Astrocyte (in vitro differentiated cells and primary cell): ENCODE results near the gene GRB2. TPM values are rescaled to one million over a fixed set of nuclear protein-coding genes. Genes with fewer than 3 reads are reported as not detected.

Experiments used
- DNase-seq: peaks from one replicate; pipeline ENCODE4 v3.0.0-alpha.2; 2010; ENCODE audit warnings: low read depth
- FAIRE-seq: peaks from 2 replicates; lab custom pipeline; 2011; peaks lifted over from hg19 to GRCh38; lab: Jason Lieb, UNC
- H2AFZ ChIP-seq: 2 replicates; pipeline ENCODE4 v1.6.0; 2012; ENCODE audit warnings: low read depth, low read length, inconsistent platforms
- H3K27ac ChIP-seq: 2 replicates; pipeline ENCODE4 v1.5.1; 2011; ENCODE audit warnings: low read depth, low read length, inconsistent platforms
- H3K27me3 ChIP-seq: 2 replicates; pipeline ENCODE4 v1.6.0; 2011; ENCODE audit warnings: low read length, inconsistent platforms; ENCODE audit not compliant: insufficient read depth
- H3K36me3 ChIP-seq: 2 replicates; pipeline ENCODE4 v1.5.1; 2011; ENCODE audit warnings: low read length, inconsistent platforms; ENCODE audit not compliant: insufficient read depth
- H3K4me1 ChIP-seq: 2 replicates; pipeline ENCODE4 v1.5.1; 2011; ENCODE audit warnings: low read length, inconsistent platforms; ENCODE audit not compliant: insufficient read depth
- H3K4me2 ChIP-seq: 2 replicates; pipeline ENCODE4 v1.6.0; 2012; ENCODE audit warnings: low read length, inconsistent platforms
- H3K4me3 ChIP-seq: 2 replicates; pipeline ENCODE4 v1.5.1; 2011; ENCODE audit warnings: low read depth, mild to moderate bottlenecking, low read length, inconsistent platforms; ENCODE audit not compliant: insufficient read depth
- H3K79me2 ChIP-seq: 2 replicates; pipeline ENCODE4 v1.6.0; 2012; ENCODE audit warnings: mild to moderate bottlenecking, low read length, inconsistent platforms; ENCODE audit not compliant: insufficient read depth
- H3K9ac ChIP-seq: 2 replicates; pipeline ENCODE4 v1.6.0; 2012; ENCODE audit warnings: mild to moderate bottlenecking, low read length, inconsistent platforms
- H3K9me3 ChIP-seq: 2 replicates; pipeline ENCODE4 v1.5.1; 2012; ENCODE audit warnings: low read depth, mild to moderate bottlenecking, low read length, inconsistent platforms; ENCODE audit not compliant: insufficient read depth
- H4K20me1 ChIP-seq: 2 replicates; pipeline ENCODE4 v1.6.0; 2012; ENCODE audit warnings: low read length, inconsistent platforms; ENCODE audit not compliant: insufficient read depth
- H3K27ac Mint-ChIP-seq: one replicate; pipeline ENCODE4 v1.8.0; 2021; ENCODE audit warnings: mild to moderate bottlenecking, mixed read lengths; ENCODE audit not compliant: unreplicated experiment
- H3K27me3 Mint-ChIP-seq: one replicate; pipeline ENCODE4 v1.8.0; 2021; ENCODE audit warnings: low read depth, mixed read lengths; ENCODE audit not compliant: unreplicated experiment
- H3K36me3 Mint-ChIP-seq: one replicate; pipeline ENCODE4 v1.8.0; 2021; ENCODE audit warnings: low read depth, mixed read lengths; ENCODE audit not compliant: unreplicated experiment
- H3K4me1 Mint-ChIP-seq: one replicate; pipeline ENCODE4 v1.8.0; 2021; ENCODE audit warnings: low read depth, mixed read lengths; ENCODE audit not compliant: unreplicated experiment
- H3K4me3 Mint-ChIP-seq: one replicate; pipeline ENCODE4 v1.8.0; 2021; ENCODE audit warnings: mild to moderate bottlenecking, moderate library complexity, mixed read lengths; ENCODE audit not compliant: unreplicated experiment
- H3K9me3 Mint-ChIP-seq: one replicate; pipeline ENCODE4 v1.8.0; 2021; ENCODE audit warnings: mild to moderate bottlenecking, mixed read lengths; ENCODE audit not compliant: unreplicated experiment
- CTCF ChIP-seq: IDR thresholded peaks from 2 replicates; pipeline ENCODE4 v1.5.1; 2011; ENCODE audit warnings: low read depth, mild to moderate bottlenecking, inconsistent platforms, low read length, moderate library complexity; ENCODE audit not compliant: insufficient read depth
- EZH2 ChIP-seq: IDR thresholded peaks from 2 replicates; pipeline ENCODE4 v1.6.1; 2012; ENCODE audit warnings: mild to moderate bottlenecking, low read length, inconsistent platforms; ENCODE audit not compliant: insufficient read depth
- total RNA-seq: library from RNA; stranded (reverse); gene quantifications from 2 replicates; pipeline ENCODE4 v1.2.1, GENCODE V29; 2021

Gene GRB2
- total RNA-seq, 1 donor from 2014 or later, result 168 TPM

DNA sequence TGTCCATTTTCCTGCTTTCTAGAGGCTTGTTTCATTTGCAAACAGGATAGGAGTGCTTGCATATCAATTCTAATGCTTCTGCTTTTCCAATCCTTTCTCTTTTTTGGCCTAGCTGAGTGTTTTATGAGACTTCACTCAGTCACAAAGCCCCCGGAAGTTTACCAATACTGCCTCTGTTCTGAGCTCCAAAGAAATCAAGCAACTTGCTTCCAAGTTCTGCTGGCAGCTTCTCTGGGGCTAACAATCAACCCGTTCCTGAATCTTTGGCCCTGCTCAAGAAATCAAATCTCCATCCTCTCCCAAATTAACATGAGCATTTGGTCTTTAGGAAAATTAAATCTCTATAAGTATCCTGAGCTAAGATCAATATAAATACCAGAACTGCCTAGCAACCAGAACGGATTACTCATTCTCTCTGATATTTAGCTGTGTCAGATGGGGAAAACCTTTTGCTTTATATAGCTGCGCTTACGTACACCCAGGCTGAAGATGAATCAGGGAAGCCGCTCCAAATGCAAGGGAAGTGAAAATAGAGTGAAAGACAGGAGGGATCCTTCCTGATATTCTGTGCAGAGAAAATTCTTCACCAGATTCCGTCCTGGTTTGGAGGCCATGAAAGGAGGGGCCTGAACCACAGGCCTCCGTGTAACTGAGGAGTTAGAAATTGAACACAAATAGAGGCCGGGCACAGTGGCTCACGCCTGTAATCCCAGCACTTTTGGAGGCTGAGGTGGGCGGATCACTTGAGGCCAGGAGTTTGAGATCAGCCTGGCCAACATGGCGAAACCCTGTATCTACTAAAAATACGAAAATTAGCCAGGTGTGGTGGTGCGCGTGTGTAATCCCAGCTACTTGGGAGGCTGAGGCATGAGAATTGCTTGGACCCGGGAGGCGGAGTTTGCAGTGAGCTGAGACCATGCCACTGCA is 23.3 kb upstream of the GRB2 start:
- H3K4me3 Mint-ChIP-seq, result peak overlapping the region; percentile 37
- Histone ChIP-seq H3K9ac (peak overlapping the region; percentile 81), H3K9me3 (no peaks in the 10 kb centered on the region), H3K79me2 (no peaks in the 10 kb centered on the region), H3K4me3 (no peak overlapping the region), H4K20me1 (no peaks in the 10 kb centered on the region), H2AFZ (peak overlapping the region; percentile 36), H3K36me3 (no peaks in the 10 kb centered on the region), H3K27ac (peak overlapping the region; percentile 93), H3K27me3 (no peaks in the 10 kb centered on the region), H3K4me2 (peak overlapping the region; percentile 74), H3K4me1 (peaks cover 28% of the 10 kb centered on the region)
- H3K4me1 Mint-ChIP-seq, result peaks cover 37% of the 10 kb centered on the region
- TF ChIP-seq EZH2 (no peak), CTCF (no peak)
- peak overlapping the region; percentile 98 for H3K27ac Mint-ChIP-seq
- no peaks in the 10 kb centered on the region for H3K36me3 Mint-ChIP-seq
- peak; percentile 93 for DNase-seq
- no peak for FAIRE-seq
- peaks cover 2% of the 10 kb centered on the region for H3K9me3 Mint-ChIP-seq
- no peaks in the 10 kb centered on the region for H3K27me3 Mint-ChIP-seq

- Histone ChIP-seq H3K4me1 (no peaks in the 10 kb centered on the region), H3K9me3 (no peaks in the 10 kb centered on the region), H3K4me3 (no peak overlapping the region), H3K4me2 (no peak overlapping the region), H3K79me2 (no peaks in the 10 kb centered on the region), H3K36me3 (no peaks in the 10 kb centered on the region), H4K20me1 (no peaks in the 10 kb centered on the region), H3K9ac (no peak overlapping the region), H3K27me3 (peaks cover 3% of the 10 kb centered on the region), H3K27ac (no peak overlapping the region), H2AFZ (no peak overlapping the region)
- H3K27me3 Mint-ChIP-seq, result peaks cover 9% of the 10 kb centered on the region
- H3K9me3 Mint-ChIP-seq, result no peaks in the 10 kb centered on the region
- FAIRE-seq (no peak), DNase-seq (no peak)
- H3K4me1 Mint-ChIP-seq, result no peaks in the 10 kb centered on the region
- no peak overlapping the region for H3K27ac Mint-ChIP-seq
- TF ChIP-seq CTCF (no peak), EZH2 (no peak)
- no peaks in the 10 kb centered on the region for H3K36me3 Mint-ChIP-seq
- no peak overlapping the region for H3K4me3 Mint-ChIP-seq
Measured at GRCh38 chr17:75418531-75418930, 13.1 kb upstream of the GRB2 start.
